HG02623 (cell line): Measurements from ENCODE around the gene HIP1R.

Experiments
- ATAC-seq: cut with Tn5 transposase; IDR thresholded peaks from one replicate; pipeline ENCODE4 v1.9.1; 2021; ENCODE audit warnings: moderate library complexity; ENCODE audit not compliant: unreplicated experiment

Gene HIP1R

DNA sequence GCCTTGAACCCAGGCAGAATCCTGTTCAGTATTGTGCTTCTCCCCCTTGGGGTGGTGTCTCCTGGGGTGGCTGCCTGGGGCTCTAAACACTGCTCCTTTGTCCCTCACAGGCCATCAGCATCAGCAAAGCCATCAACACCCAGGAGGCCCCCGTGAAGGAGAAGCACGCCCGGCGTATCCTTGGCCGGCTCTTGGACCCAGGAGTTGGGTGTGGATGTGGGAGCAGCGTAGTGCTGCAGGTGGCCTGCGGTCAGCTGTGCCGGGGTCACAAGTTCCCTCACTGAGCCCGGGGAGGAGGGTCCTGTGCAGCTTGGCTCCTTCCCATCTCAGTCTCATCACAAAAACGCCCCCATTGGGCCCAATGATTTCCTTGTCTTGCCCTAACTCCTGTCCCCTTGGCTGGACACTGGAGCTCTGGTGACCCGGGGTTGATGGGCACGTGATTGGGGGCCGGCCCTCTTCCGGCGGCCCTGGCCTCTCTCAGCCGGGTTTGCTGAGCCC is 12.7 kb downstream of the HIP1R start:
- ATAC-seq = no peak

DNA sequence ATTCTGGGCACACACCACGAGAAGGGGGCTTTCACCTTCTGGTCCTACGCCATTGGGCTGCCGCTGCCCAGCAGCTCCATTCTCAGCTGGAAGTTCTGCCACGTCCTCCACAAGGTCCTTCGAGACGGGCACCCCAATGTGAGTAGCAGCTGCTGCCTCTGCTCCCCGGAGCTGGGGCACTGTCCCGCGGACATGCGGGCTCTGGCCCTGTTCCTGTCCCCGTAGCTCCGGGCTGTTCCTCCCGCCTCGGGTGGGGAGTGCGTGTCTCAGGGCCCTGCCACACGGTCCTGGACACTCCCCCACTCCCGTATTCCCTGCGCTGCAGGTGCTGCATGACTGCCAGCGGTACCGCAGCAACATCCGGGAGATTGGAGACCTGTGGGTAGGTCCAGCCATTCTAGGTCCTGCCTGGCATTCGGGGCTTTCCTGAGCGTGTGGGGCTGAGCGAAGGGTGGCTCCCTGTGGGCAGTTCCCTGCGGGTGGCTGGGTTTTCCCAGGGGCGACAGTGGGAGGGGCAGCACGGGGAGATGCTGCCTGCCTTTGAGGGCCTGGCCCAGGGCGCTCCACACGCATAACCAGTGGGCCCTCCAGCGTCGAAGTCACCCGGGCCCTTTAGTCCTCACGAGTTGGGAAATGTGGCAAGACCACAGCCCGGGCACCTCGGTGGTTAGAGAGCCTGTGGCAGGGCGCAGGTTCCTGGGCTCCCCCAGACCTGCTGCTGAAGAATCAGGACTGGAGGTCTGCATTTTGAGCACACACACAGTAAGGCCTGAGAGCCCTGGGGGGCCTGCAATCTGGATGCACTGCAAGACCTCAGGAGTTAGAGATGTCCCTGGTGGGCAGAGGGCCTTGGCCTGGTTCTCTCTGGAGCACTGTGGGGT is 13.5 kb downstream of the HIP1R start:
- no peak for ATAC-seq

DNA sequence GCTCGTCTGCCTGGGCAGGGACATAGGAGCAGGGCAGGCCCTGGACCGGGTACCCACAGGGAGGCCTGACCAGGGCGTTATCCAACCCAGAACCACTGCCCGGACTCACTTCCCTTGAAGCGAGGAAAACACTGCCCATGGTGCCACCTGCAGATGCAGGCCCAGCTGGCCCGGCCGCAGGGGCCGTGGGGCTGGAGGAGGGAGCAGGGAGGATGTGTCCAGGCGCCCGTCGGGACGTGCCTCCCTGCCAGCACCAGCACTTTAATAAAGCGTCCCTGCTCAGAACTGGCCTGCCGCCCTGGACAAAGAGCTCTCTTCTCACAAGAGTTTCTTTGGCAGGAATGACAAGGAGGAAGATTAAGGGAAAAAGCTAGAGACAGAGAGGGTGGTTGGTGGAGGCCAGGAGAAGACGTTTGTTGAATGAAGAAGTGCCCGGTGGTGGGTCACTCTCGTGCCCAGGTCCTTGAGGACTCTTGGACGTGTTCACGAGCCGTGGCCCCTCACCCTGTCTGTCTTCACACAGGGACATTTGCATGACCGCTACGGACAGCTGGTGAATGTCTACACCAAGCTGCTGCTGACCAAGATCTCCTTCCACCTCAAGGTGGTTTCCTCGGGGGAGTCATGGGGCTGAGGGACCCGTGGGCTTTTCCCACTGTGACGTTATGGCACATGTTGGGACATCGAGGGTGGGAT is 14.2 kb downstream of the HIP1R start:
- no peak for ATAC-seq

DNA sequence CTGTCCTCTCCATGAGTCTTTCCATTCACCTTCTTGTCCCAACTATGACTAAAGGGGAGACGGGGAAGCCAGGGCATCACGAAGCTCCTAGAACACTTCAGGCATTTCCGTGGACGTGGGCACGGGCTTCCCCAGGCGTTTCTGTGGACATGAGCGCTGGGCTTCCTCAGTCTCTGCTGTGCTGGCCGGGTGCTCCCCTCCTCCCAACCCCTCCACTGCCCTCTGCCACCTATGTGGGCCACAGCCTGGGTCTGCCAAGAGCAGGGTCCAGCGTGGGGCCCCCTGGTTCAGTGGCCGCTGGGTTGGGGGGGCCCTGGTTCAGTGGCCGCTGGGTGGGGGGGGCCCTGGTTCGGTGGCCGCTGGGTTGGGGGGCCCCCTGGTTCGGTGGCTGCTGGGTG is 14.8 kb downstream of the HIP1R start:
- ATAC-seq = no peak

DNA sequence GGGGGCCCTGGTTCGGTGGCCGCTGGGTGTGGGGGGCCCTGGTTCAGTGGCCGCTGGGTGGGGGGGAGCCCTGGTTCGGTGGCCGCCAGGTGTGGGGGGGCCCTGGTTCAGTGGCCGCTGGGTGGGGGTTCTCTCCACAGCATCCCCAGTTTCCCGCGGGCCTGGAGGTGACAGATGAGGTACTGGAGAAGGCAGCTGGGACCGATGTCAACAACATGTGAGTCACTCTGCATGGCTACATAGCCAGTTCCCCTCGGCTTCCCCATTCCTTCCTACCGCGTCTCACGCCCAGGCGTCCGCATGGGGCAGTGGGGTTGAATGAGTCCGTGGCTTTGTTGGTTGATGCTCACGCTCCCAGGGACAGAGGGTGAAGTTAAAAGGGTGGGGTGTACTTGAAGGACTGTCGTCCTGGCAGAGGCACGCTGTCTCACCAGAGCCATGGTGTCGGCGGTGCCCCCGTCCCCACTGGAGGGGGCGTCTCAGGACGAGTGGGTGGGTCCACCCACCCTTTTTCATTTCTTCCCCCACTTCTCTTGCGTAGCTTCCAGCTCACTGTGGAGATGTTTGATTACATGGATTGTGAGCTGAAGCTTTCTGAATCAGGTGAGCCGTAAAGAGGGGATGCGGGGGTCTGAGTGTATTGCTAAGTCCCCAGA is 15.6 kb downstream of the HIP1R start:
- ATAC-seq = no peak

DNA sequence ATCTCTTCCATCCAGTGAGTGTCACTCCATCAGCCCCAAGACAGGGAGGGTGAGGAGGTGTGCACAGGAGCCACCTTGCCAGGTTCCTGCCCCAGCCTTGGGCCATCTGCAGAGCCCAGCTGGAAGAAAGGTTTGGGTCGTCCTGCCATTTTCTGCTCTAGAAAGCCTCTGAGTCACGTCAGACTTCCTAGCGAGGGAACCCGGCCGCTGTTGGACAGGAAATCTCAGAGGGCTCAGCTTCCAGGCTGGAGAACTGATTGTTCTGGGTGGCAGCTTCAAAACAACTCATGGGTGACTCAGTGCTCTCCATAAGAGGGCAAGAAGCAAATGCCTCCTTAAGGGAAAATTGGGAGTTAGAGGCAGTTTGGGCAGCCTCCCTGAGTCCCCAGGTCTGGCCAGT is 16.6 kb downstream of the HIP1R start:
- no peak for ATAC-seq

DNA sequence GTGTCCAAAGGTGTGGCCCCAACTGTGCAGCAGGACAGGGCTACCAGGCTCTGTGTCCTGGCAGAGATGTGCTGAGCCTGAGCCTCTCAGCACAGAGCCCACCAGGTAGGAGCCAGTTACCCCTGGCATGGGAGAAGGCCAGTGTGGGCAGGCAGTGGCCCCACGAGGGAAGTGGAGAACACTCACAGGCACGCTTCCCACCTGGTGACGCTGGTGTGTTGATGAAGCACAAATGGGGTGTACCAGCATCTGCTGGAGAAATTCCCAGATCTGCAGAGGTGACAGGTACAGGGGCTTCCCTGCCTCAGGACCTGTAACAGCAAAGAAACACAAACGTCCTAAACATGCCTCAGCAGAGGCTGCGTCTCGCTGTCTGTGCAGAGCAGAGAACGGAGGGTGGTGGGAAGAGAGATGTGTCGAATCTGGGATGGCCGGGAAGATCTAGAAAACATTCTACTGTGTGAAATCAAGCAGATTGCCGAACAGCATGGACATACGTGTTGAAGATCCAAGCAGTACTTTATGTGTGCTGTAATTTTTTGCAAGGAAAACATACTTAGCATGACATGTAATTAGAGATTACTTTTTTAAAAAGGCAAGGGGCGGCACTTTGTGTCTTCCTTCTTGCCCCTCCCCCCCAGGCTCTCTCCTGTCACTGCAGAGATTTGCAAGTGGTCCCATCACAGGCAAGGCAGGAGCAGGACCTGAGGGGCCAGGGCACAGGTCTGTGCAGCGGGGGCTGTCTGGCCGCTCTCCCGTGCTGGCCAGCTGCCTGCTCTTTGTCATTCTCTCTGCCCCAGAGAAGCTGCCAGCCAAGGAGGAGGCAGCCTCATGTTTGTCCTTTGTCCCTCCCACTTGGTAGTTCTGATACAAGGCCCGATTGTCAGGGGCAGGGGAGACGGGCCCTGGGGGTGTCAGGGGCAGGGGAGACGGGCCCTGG is 17.3 kb downstream of the HIP1R start:
- ATAC-seq = no peak

DNA sequence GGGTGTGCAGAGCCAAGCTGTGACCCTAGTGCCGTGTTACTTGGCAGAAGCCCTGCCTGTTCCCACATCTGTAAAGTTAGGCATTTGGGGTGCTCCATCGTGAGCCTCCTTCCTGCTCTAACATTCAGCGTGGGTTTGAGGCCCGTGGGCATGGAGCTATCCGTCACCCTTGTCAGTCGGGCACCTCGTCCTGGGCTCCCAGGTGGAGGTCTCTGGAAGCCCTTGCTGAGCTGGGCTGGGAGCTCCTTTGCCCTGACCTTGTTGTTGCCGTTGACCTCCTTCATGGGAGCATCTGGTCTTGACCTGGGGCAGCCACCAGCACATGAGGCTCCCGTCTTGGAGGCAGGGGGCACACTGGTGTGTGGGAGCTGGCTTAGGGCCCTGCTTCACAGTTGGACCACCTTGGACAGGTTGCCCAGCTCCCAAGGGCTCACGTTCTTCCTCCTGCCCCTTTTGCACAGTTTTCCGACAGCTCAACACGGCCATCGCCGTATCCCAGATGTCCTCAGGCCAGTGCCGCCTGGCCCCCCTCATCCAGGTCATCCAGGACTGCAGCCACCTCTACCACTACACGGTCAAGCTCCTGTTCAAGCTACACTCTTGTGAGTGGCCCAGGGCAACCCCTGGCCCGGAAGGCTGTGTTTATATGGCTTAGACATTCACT is 18.5 kb downstream of the HIP1R start:
- ATAC-seq = no peak

DNA sequence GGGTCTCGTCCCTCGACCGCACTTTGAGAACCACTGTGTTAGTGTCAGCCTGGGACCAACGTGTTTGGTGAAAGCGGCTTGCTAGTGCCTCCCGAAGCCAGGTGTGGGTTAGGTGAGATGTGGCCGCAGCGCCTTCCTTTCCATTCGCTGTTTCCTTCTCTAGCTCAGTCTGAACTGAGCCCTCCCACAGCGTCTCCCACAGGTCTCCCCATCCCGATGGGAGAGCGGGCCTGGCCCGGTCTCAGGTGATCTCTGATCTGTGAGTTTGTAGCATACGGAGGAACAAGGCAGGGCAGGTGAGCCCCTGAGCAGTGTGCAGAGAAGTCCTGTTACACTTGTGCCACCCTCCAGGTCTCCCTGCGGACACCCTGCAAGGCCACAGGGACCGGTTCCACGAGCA is 19.3 kb downstream of the HIP1R start:
- ATAC-seq = no peak

DNA sequence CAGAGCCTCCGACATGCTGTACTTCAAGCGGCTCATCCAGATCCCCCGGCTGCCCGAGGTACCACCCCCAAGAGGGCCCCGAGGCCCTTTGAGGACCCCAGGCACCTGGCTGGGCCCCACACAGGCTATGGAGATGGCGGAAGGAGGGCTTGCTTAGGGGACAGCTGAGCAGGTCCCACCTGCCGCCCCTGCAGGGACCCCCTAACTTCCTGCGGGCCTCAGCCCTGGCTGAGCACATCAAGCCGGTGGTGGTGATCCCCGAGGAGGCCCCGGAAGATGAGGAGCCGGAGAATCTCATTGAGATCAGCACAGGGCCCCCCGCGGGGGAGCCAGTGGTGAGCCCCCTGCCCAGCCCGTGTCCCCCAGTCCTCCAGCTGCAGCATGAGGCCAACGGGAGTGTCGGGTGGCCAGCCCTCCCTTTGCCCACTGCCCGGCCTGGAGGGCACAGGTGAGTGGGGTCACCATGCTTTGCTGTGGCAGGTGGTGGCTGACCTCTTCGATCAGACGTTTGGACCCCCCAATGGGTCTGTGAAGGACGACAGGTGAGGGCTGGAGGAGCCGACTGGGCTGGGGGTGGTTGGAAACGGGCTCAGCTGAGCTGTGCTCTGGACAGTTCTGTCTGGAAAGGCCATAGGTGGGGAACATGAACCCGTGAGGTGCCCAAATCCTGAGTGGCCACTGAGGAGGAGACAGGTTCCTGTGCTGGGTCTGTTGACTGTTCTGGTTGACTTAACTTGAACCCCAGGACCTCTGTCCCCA is 20.0 kb downstream of the HIP1R start:
- ATAC-seq = no peak

DNA sequence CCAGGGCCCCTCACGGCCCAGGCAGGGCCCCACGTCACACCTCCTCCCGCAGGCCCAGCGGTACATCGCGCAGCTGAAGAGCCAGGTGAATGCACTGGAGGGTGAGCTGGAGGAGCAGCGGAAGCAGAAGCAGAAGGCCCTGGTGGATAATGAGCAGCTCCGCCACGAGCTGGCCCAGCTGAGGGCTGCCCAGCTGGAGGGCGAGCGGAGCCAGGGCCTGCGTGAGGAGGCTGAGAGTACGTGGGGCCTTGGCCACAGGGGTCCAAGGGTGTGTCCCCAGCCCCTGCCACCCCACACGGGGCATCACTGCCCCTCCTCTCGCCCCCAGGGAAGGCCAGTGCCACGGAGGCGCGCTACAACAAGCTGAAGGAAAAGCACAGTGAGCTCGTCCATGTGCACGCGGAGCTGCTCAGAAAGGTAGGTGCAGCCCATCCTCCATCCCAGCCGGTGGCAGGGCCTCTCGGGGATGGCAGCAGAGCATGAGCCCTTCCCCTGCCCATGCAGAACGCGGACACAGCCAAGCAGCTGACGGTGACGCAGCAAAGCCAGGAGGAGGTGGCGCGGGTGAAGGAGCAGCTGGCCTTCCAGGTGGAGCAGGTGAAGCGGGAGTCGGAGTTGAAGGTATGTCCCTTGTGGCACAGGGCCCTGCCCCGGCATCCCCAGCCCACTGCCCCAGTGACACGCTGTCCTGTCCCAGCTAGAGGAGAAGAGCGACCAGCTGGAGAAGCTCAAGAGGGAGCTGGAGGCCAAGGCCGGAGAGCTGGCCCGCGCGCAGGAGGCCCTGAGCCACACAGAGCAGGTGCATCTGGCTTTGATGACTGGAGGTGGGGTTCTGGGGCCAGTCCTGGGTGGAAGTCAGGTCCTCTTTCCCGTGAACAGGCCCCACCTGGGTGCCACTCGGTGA is 20.9 kb downstream of the HIP1R start:
- ATAC-seq = no peak

DNA sequence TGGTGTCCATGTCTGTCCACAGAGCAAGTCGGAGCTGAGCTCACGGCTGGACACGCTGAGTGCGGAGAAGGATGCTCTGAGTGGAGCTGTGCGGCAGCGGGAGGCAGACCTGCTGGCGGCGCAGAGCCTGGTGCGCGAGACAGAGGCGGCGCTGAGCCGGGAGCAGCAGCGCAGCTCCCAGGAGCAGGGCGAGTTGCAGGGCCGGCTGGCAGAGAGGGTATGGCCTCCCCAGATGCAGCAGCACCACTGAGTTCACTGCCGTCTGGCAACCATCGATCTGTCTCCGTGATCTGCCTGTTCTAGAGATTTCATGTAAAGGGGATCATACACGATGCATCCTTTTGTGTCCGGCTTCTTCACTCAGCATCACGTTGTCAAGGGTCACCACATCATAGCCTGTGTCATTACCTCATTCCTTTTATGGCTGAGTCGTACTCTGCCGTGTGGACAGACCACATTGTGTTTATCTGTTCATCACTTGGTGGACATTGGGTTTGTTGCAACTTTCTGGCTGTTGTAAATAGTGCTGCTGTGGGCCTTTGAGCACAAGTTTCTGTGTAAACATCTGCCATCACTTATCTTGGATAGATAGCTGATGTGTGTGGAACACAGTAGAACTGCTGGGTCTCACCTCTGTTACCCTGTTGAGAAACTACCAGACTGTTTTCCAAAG is 21.9 kb downstream of the HIP1R start:
- ATAC-seq = no peak

DNA sequence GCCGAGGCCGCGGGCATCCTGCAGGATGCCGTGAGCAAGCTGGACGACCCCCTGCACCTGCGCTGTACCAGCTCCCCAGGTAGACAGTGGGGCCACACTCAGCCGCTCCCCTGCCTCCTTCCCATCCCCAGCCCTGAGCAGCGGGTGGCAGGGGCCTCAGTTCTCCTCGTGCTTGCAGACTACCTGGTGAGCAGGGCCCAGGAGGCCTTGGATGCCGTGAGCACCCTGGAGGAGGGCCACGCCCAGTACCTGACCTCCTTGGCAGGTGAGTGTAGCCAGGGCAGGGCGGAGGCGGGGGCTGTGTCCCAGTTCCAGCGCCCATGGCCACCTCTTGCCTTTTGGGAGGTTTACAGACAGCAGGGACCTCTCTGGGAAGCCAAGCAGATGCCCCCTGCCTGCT is 22.9 kb downstream of the HIP1R start:
- no peak for ATAC-seq

DNA sequence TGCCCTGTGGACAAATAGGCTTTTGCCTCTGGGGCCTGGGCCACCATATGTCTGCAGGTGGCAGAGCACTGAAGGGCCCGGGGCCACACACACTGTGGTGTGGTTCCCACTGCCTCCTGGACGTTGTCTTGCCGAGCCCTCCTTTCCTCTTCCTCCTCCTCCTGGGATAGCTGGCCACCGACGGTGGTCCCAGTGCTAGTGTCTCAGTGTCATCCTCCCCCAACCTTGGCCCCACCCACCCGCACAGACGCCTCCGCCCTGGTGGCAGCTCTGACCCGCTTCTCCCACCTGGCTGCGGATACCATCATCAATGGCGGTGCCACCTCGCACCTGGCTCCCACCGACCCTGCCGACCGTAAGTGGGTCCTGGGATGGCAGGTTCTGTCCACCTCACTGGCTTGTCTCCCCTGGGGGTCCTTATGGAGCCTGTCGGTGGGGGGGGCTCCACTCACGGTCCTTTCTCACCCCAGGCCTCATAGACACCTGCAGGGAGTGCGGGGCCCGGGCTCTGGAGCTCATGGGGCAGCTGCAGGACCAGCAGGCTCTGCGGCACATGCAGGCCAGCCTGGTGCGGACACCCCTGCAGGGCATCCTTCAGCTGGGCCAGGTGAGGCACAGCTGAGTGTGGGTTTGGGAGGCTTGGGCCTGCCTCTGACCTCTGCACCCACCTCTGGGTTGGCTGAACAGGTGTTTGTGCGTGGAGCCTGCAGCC is 23.5 kb downstream of the HIP1R start:
- ATAC-seq = no peak

DNA sequence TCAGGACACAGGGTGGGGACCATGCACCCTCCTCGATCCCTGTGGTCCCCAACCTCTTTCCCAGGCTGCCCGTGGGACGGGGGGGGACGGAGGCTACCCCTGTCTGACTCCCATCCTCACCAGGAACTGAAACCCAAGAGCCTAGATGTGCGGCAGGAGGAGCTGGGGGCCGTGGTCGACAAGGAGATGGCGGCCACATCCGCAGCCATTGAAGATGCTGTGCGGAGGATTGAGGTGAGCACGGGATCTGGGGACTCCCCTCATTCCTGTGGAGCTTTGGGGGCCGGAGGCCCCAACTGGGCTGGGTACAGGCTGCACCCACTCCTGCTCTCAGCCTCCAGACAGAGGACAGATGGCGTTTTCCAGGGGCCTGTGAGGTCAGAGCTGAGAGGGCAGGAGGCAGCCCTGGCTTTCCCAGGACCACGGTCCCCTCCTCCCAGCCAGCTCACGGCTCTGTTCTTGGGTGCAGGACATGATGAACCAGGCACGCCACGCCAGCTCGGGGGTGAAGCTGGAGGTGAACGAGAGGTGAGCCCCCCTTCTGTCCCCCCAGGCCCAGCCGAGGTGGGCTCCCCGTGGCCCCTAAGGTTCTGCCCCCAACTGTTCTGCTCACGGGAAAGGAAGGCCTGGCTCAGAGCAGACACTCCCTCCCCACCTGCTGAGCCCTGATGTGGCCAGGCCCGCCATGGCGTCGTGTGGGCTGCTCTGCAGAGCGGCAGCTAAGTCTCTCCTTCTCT is 24.2 kb downstream of the HIP1R start:
- no peak for ATAC-seq

DNA sequence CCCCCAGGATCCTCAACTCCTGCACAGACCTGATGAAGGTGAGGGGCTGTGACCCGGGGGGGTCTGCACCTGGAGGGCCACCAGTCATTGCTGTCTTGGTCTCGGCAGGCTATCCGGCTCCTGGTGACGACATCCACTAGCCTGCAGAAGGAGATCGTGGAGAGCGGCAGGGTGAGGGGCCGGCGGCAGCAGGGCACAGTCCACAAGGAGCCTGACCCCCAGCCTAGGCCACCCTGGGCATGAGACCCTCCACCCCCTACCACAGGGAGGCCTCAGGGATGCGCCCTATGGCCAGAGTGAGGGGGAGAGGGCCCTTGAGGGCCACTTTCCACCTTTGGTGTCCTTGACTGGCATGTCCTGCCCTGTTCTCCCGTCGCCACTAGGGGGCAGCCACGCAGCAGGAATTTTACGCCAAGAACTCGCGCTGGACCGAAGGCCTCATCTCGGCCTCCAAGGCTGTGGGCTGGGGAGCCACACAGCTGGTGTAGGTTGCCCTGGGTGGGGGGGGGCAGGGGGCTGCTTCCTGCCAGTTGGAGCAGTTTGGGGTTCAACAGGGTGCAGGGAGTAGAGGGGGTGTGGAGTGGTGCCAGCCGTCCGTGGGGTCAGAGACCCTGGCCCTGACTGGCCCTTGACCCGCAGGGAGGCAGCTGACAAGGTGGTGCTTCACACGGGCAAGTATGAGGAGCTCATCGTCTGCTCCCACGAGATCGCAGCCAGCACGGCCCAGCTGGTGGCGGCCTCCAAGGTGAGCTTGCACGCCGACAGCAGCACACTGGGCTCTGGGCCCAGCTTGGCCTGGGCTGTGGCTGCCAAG is 25.0 kb downstream of the HIP1R start:
- no peak for ATAC-seq
